Measurements from ENCODE around the gene KLF6.

KLF6 gene

DNA sequence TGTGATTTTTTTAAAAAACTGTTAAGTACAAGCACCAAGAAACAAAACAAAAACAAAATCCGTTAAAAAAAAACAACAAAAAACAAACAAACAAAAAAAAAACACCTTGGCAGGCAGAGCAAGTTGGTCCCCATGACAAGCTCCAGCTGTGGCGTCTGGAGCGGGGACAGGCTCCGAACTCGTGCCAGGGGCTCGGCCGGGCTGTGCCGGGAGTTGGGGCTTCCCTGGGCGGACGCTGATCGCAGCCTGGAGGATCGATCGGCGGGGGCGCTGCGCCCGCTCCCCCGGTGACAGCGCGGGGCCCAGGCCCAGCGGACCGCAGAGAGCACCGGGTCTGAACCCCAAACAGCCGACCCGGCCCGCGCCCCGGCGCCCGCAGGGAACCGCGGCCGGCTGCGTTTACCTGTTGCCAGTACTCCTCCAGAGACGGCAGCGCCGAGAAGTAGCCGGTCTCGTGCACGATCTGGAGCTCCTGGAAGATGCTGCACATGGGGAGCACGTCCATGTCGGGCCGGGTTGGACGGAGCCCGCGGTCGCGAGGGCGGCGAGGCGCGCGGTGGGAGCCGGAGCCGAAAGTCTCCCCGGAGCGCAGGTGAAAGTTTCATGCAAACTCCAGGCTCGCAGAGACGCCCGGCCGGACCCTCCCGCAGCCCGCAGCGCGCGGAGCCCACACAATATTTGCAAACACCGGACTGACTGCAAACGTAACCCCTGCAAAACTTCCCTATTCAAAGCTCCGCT, at the start of gene KLF6:
Gene KLF6, minus strand, starts transcription at position 700 of the 741 bp plus-strand sequence. Its CDS starts 195 bp downstream, at position 505.
- Mint-ChIP-seq H3K27me3 (no peaks in the 10 kb centered on the region), H3K36me3 (peaks cover 58 to 66% of the 10 kb centered on the region in 2 donors), H3K4me1 (peaks cover 38 to 61% of the 10 kb centered on the region in 2 donors), H3K9me3 (peaks cover 0 to 2% of the 10 kb centered on the region in 2 donors), H3K4me3 (peak within 1 kb of the TSS; percentile 89 to 94), H3K27ac (peak within 1 kb of the TSS; percentile 100)
- ATAC-seq (replicated peaks), result peak; percentile 1 to 2
- no peak for DNase-seq

- DNase-seq (no peak), ATAC-seq (replicated peaks) (no peak)
- Mint-ChIP-seq H3K4me3 (no peak overlapping the region), H3K27me3 (no peaks in the 10 kb centered on the region), H3K27ac (no peak overlapping the region), H3K36me3 (peaks cover 0 to 6% of the 10 kb centered on the region in 2 donors), H3K4me1 (peaks cover 30 to 58% of the 10 kb centered on the region in 2 donors), H3K9me3 (no peaks in the 10 kb centered on the region)
Measured at GRCh38 chr10:3834404-3834803, 49.4 kb upstream of the KLF6 start.

DNA sequence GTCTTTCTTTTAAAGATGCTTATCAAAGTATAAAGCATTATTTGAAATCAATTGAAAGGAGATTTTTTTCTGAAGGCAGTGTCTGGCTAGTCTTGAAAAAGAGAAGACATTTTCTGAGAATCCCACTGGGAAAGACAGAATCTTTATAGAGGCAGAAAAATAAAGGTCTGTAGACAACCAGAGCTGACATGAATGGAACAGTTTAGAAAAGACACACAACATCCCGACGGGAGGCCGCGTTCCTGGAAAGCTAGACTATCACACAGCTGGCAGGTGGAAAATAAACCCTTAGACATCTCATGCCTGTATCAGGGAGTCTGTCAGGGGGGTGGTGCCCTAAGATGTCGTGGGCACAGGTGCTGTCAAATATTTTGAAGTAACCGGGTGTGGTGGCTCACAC, 48.0 kb upstream of the KLF6 start:
- H3K27me3 Mint-ChIP-seq, result no peaks in the 10 kb centered on the region
- H3K4me3 Mint-ChIP-seq, result no peak overlapping the region
- peaks cover 3 to 4% of the 10 kb centered on the region in 2 donors for H3K9me3 Mint-ChIP-seq
- H3K36me3 Mint-ChIP-seq, result peaks cover 4 to 6% of the 10 kb centered on the region in 2 donors
- H3K27ac Mint-ChIP-seq, result no peak overlapping the region
- no peak for ATAC-seq (replicated peaks)
- peaks cover 35 to 59% of the 10 kb centered on the region in 2 donors for H3K4me1 Mint-ChIP-seq
- DNase-seq, result no peak

- H3K4me1 Mint-ChIP-seq, result peaks cover 37 to 66% of the 10 kb centered on the region in 2 donors
- H3K4me3 Mint-ChIP-seq, result no peak overlapping the region
Measured at GRCh38 chr10:3832022-3832786, 47.2 kb upstream of the KLF6 start.

GRCh38 chr10:3831608-3832007, 46.6 kb upstream of the KLF6 start:
- H3K36me3 Mint-ChIP-seq, result peaks cover 5 to 6% of the 10 kb centered on the region in 2 donors
- H3K9me3 Mint-ChIP-seq, result peaks cover 5% of the 10 kb centered on the region in 2 donors
- H3K27ac Mint-ChIP-seq, result no peak overlapping the region
- H3K4me3 Mint-ChIP-seq, result no peak overlapping the region
- ATAC-seq (replicated peaks), result no peak
- H3K27me3 Mint-ChIP-seq, result no peaks in the 10 kb centered on the region
- no peak for DNase-seq
- H3K4me1 Mint-ChIP-seq, result peaks cover 36 to 72% of the 10 kb centered on the region in 2 donors

More at GRCh38 chr10:3832022-3832786, 47.2 kb upstream of the KLF6 start:
- Mint-ChIP-seq H3K9me3 (peaks cover 5% of the 10 kb centered on the region in 2 donors), H3K36me3 (peaks cover 5 to 6% of the 10 kb centered on the region in 2 donors), H3K27me3 (no peaks in the 10 kb centered on the region), H3K27ac (peak overlapping the region; percentile 81)
- ATAC-seq (replicated peaks) (no peak), DNase-seq (no peak)

DNA sequence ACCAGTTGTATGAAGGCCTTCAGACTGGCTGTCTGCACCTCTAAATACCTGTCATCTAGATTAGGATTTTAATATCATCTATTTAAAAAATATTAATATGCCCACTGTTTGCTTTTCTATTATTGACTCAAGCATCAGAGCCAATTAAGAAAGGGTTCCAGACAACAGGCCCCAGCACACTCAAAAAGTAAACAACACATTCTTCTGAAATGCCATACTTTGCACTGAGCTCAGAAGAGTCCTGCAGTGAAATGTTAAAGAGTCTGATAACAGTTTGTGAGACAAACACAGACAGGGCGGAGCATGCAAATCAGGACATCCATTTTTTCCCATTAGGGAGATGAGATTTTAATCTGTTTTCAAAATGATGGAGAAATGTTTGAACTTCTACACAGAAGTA, 45.9 kb upstream of the KLF6 start:
- ATAC-seq (replicated peaks) (no peak), DNase-seq (no peak)
- Mint-ChIP-seq H3K4me1 (peaks cover 35 to 67% of the 10 kb centered on the region in 2 donors), H3K36me3 (peaks cover 5 to 6% of the 10 kb centered on the region in 2 donors), H3K4me3 (no peak overlapping the region), H3K9me3 (peaks cover 5% of the 10 kb centered on the region in 2 donors), H3K27ac (no peak overlapping the region), H3K27me3 (no peaks in the 10 kb centered on the region)

- ATAC-seq (replicated peaks), result no peak
- no peaks in the 10 kb centered on the region for H3K27me3 Mint-ChIP-seq
Measured at GRCh38 chr10:3829156-3830050, 44.4 kb upstream of the KLF6 start.

GRCh38 chr10:3828404-3829155, 43.6 kb upstream of the KLF6 start:
- Mint-ChIP-seq H3K4me1 (peaks cover 26 to 56% of the 10 kb centered on the region in 2 donors), H3K27ac (peak overlapping the region; percentile 83), H3K9me3 (peaks cover 5% of the 10 kb centered on the region in 2 donors), H3K36me3 (peaks cover 0 to 5% of the 10 kb centered on the region in 2 donors), H3K4me3 (peak overlapping the region; percentile 43 to 62), H3K27me3 (no peaks in the 10 kb centered on the region)
- ATAC-seq (replicated peaks) (peak; percentile 74), DNase-seq (no peak)

More at GRCh38 chr10:3829156-3830050, 44.4 kb upstream of the KLF6 start:
- Mint-ChIP-seq H3K4me1 (peaks cover 31 to 64% of the 10 kb centered on the region in 2 donors), H3K9me3 (peaks cover 5% of the 10 kb centered on the region in 2 donors), H3K27ac (peak overlapping the region; percentile 83), H3K36me3 (peaks cover 5 to 6% of the 10 kb centered on the region in 2 donors), H3K4me3 (no peak overlapping the region)
- DNase-seq, result no peak

- Mint-ChIP-seq H3K36me3 (peaks cover 0 to 5% of the 10 kb centered on the region in 2 donors), H3K4me1 (peaks cover 26 to 54% of the 10 kb centered on the region in 2 donors), H3K9me3 (peaks cover 5% of the 10 kb centered on the region in 2 donors), H3K27me3 (no peaks in the 10 kb centered on the region), H3K4me3 (peak overlapping the region; percentile 43 to 62), H3K27ac (peak overlapping the region; percentile 83)
- ATAC-seq (replicated peaks) (no peak), DNase-seq (no peak)
Measured at GRCh38 chr10:3827768-3828403, 42.9 kb upstream of the KLF6 start.

- Mint-ChIP-seq H3K27ac (peak overlapping the region; percentile 59), H3K4me1 (peaks cover 25 to 50% of the 10 kb centered on the region in 2 donors)
- no peak for ATAC-seq (replicated peaks)
Measured at GRCh38 chr10:3827266-3827665, 42.3 kb upstream of the KLF6 start.

GRCh38 chr10:3825862-3826351, 40.9 kb upstream of the KLF6 start:
- ATAC-seq (replicated peaks) (no peak), DNase-seq (no peak)
- Mint-ChIP-seq H3K9me3 (peaks cover 5% of the 10 kb centered on the region in 2 donors), H3K4me3 (no peak overlapping the region), H3K36me3 (peaks cover 0 to 5% of the 10 kb centered on the region in 2 donors), H3K4me1 (peaks cover 23 to 46% of the 10 kb centered on the region in 2 donors), H3K27me3 (no peaks in the 10 kb centered on the region), H3K27ac (no peak overlapping the region)

More at GRCh38 chr10:3827266-3827665, 42.3 kb upstream of the KLF6 start:
- DNase-seq, result no peak
- Mint-ChIP-seq H3K4me3 (no peak overlapping the region), H3K9me3 (peaks cover 5% of the 10 kb centered on the region in 2 donors), H3K27me3 (no peaks in the 10 kb centered on the region), H3K36me3 (peaks cover 0 to 5% of the 10 kb centered on the region in 2 donors)

DNA sequence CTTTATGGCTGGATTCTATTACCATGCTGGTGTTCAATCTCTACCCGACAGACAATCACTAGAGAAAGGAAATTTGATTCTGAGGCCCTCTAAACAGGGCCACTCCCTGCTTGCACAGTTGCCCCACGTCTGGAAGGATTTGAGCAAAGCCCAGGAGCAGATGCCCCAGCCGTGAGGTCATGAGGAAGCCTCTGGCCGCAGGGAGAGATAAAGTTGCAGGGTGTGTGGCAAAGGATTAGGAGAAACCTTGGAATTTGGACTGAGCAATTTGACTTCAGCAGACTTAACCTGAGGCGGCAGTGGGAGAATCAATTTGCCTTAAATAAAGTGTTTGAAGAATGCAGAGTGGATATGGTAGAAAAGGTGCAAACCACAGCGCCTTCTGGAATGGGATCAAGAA, 40.2 kb upstream of the KLF6 start:
- H3K36me3 Mint-ChIP-seq, result peaks cover 0 to 5% of the 10 kb centered on the region in 2 donors
- peaks cover 23 to 41% of the 10 kb centered on the region in 2 donors for H3K4me1 Mint-ChIP-seq
- H3K27ac Mint-ChIP-seq, result peak overlapping the region; percentile 84
- no peak for DNase-seq
- H3K27me3 Mint-ChIP-seq, result no peaks in the 10 kb centered on the region
- no peak for ATAC-seq (replicated peaks)
- H3K9me3 Mint-ChIP-seq, result peaks cover 5% of the 10 kb centered on the region in 2 donors
- H3K4me3 Mint-ChIP-seq, result no peak overlapping the region

All from stimulated activated naive B cell treated with anti-CD40 and anti-IgM and Interleukin-4, amounts not matched to agents 10 μg/mL and 1 μg/mL and 100 μg/mL, for 72 hours (primary cell).